ENCODE data around the gene C3orf49. TPM values are rescaled to one million over a fixed set of nuclear protein-coding genes. Genes with fewer than 3 reads are reported as not detected.

The C3orf49 gene
- total and polyA plus RNA-seq, 2 of the 13 experiments (the other 11 are each of a cell fraction or from before 2014, with no cell fraction given): not detected

DNA sequence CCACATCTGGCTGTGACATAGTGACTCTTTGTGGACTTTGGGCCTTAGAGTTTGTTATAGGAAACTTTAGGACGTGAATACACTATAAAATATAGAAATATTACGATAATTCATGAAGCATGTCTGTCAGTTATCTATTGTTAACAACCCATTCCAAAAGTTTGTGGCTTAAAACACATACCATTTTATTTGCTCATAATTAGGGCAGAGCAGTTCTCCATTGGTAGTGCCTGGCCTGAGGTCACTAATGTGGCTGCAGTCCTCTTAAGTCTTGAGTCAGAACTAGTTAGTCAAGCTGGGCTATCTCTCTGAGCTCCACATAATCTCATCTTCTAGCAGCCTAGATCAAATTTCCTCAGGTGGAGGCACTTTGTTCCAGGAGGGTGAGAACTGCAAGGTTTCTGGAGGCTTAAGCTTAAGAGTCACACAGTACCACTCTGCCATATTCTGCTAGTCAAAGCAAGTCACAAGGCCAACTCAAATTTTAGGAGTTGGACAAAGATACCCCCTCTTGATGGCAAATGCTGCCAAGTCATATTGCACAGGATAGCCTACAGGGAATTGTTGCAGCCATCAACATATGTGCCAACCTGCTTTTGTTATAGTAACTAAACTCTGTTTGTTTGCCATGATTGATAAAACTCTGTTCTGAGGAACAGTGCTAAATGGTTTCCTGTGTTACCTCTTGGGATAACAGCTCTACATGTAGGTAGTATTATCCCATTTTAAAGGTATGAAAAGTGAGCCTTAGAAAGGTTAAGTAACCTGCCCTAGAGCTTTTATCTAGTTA is 53.2 kb downstream of the C3orf49 start (continued):
- TF ChIP-seq SIX4 (CRISPR knock-in tag; IDR thresholded peaks at IDR 0.05): no peak
- TF ChIP-seq, protein P1, sequence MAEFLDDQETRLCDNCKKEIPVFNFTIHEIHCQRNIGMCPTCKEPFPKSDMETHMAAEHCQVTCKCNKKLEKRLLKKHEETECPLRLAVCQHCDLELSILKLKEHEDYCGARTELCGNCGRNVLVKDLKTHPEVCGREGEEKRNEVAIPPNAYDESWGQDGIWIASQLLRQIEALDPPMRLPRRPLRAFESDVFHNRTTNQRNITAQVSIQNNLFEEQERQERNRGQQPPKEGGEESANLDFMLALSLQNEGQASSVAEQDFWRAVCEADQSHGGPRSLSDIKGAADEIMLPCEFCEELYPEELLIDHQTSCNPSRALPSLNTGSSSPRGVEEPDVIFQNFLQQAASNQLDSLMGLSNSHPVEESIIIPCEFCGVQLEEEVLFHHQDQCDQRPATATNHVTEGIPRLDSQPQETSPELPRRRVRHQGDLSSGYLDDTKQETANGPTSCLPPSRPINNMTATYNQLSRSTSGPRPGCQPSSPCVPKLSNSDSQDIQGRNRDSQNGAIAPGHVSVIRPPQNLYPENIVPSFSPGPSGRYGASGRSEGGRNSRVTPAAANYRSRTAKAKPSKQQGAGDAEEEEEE (CRISPR knock-in tag; IDR thresholded peaks at IDR 0.05; ENCODE audit: borderline replicate concordance): no peak

- intact Hi-C loops (cut with micrococcal nuclease; ENCODE audit: unreplicated experiment) (no loop called here), in situ Hi-C loops (cut with HindIII; ENCODE audit: extremely low pct_ligation_motif_present, low pct_unique_long_range_greater_than_20kb) (no loop called here)
- no TSS peak for BruUV-seq (replicated peaks)
- FAIRE-seq (peak; percentile 64), DNase-seq (ENCODE audit: low spot score) (peak; percentile 75), ATAC-seq (peak; percentile 85)
- no peaks in the 10 kb centered on the region for H3K36me3 ChIP-seq (replicated peaks in 1 of 2; ENCODE audit: control insufficient read depth in 1 of 2, insufficient read depth in 2 of 2, low read length in 2 of 2)
- H3K9ac ChIP-seq (ENCODE audit: insufficient read depth, low read depth, low read length): no peak overlapping the region
- no peaks in the 10 kb centered on the region for H3K27me3 ChIP-seq (ENCODE audit: control insufficient read depth in 1 of 2, insufficient read depth in 2 of 2, low read length in 2 of 2)
- peaks cover 45% of the 10 kb centered on the region for H3K4me1 ChIP-seq (ENCODE audit: insufficient read depth, low read length)
- ChIA-PET CTCF (ENCODE audit: low intra/inter-chr PET ratio, low total read pairs) (no interaction called here), POLR2A (interaction anchor here (1.3 to 1.6 kb wide), 2 partner anchors 11 to 37 kb away, joined by 6 to 9 read pairs; partner anchors contain the start of genes ATXN7, SCAANT1 and THOC7)
- WGBS (ENCODE audit: low lambda C conversion rate): 69% methylated on average over 2 of the region's 3 CpGs
- H3K4me2 ChIP-seq (ENCODE audit: low read depth, low read length): peak overlapping the region; percentile 34
- H3K9me3 ChIP-seq (ENCODE audit: low read length): no peaks in the 10 kb centered on the region
- peaks cover 10% of the 10 kb centered on the region for H4K20me1 ChIP-seq (ENCODE audit: insufficient read depth, low read length)
- H2AFZ ChIP-seq (ENCODE audit: low read length): no peak overlapping the region
- no peak overlapping the region for H3K4me3 ChIP-seq (replicated peaks in 1 of 3; ENCODE audit: insufficient read depth in 1 of 3, low read depth in 2 of 3, low read length in 3 of 3)
- peak overlapping the region; percentile 33 for H3K27ac ChIP-seq (ENCODE audit: extremely low read length, insufficient read depth, low read length)
- peaks cover 51% of the 10 kb centered on the region for H3K79me2 ChIP-seq (ENCODE audit: insufficient read depth, low read length)
- peak; percentile 80 for TF ChIP-seq TFE3 (CRISPR knock-in tag; IDR thresholded peaks at IDR 0.05)
- TF ChIP-seq RAD51 (IDR thresholded peaks at IDR 0.05; ENCODE audit: borderline replicate concordance): peak; percentile 30; the same call in 1 of the 2 replicates
- TF ChIP-seq, protein P2, sequence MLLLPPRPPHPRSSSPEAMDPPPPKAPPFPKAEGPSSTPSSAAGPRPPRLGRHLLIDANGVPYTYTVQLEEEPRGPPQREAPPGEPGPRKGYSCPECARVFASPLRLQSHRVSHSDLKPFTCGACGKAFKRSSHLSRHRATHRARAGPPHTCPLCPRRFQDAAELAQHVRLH (CRISPR knock-in tag; IDR thresholded peaks at IDR 0.05; ENCODE audit: borderline replicate concordance, low read depth): 0 out of 2 replicates have a peak, but pooled peaks have one; percentile 26
- no peak for TF ChIP-seq ZSCAN25 (CRISPR knock-in tag; IDR thresholded peaks at IDR 0.05)
- TF ChIP-seq MED1 (CRISPR knock-in tag; IDR thresholded peaks at IDR 0.05): 0 out of 2 replicates have a peak, but pooled peaks have one; percentile 17
- TF ChIP-seq, protein P3, sequence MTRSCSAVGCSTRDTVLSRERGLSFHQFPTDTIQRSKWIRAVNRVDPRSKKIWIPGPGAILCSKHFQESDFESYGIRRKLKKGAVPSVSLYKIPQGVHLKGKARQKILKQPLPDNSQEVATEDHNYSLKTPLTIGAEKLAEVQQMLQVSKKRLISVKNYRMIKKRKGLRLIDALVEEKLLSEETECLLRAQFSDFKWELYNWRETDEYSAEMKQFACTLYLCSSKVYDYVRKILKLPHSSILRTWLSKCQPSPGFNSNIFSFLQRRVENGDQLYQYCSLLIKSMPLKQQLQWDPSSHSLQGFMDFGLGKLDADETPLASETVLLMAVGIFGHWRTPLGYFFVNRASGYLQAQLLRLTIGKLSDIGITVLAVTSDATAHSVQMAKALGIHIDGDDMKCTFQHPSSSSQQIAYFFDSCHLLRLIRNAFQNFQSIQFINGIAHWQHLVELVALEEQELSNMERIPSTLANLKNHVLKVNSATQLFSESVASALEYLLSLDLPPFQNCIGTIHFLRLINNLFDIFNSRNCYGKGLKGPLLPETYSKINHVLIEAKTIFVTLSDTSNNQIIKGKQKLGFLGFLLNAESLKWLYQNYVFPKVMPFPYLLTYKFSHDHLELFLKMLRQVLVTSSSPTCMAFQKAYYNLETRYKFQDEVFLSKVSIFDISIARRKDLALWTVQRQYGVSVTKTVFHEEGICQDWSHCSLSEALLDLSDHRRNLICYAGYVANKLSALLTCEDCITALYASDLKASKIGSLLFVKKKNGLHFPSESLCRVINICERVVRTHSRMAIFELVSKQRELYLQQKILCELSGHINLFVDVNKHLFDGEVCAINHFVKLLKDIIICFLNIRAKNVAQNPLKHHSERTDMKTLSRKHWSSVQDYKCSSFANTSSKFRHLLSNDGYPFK (CRISPR knock-in tag; IDR thresholded peaks at IDR 0.05; ENCODE audit: borderline replicate concordance): no peak
- peak; percentile 70 for TF ChIP-seq RARA (CRISPR knock-in tag; IDR thresholded peaks at IDR 0.05)
- TF ChIP-seq GATAD2A (CRISPR knock-in tag; IDR thresholded peaks at IDR 0.05): 0 out of 2 replicates have a peak, but pooled peaks have one; percentile 17
- TF ChIP-seq SOX13 (IDR thresholded peaks at IDR 0.05): no peak
- TF ChIP-seq SOX13 (CRISPR knock-in tag; conservative IDR thresholded peaks at IDR 0.05 in 1 of 2, IDR thresholded peaks at IDR 0.05 in 1 of 2): peak in 1 of 2 experiments; percentile 12; a peak in 1 of 4 replicates
- no peak for TF ChIP-seq SOX6 (IDR thresholded peaks at IDR 0.05)
- peak; percentile 27; the same call in 1 of the 2 replicates for TF ChIP-seq SOX6 (CRISPR knock-in tag; IDR thresholded peaks at IDR 0.05)
- TF ChIP-seq RFX1 (IDR thresholded peaks at IDR 0.05): no peak
Measured at GRCh38 chr3:63874769-63875168, 55.7 kb downstream of the C3orf49 start.

Measured in HepG2 (cell line).